Testis (tissue), 3 donors: ENCODE measurements around the gene PDZD7. TPM values are rescaled to one million over a fixed set of nuclear protein-coding genes. Genes with fewer than 3 reads are reported as not detected.

Source experiments
- DNase-seq: peaks from one replicate; pipeline ENCODE4 v3.0.0-alpha.2; 2019
- H3K27ac ChIP-seq, 2 donors: fragments of 200-600 bp; sonication (generic); one replicate each; pipeline ENCODE4 v1.5.1; 2019
- H3K27me3 ChIP-seq: fragments of 200-600 bp; sonication (generic); one replicate; pipeline ENCODE4 v1.5.1; 2019
- H3K36me3 ChIP-seq: fragments of 200-600 bp; sonication (generic); one replicate; pipeline ENCODE4 v1.5.1; 2017; ENCODE audit warnings: low read depth; ENCODE audit errors: missing control alignments
- H3K4me1 ChIP-seq: fragments of 200-600 bp; sonication (generic); one replicate; pipeline ENCODE4 v1.5.1; 2019
- H3K4me3 ChIP-seq, 2 donors: fragments of 200-600 bp; sonication (generic); one replicate each; pipeline ENCODE4 v1.5.1; 2017 to 2019
- H3K9me3 ChIP-seq: fragments of 200-600 bp; sonication (generic); one replicate; pipeline ENCODE4 v1.5.1; 2017
- CTCF ChIP-seq, 3 experiments: fragments of 450-650 bp in 2 of 3; fragments of 200-600 bp in 1 of 3; sonication (generic) in 1 of 3; IDR thresholded peaks; one replicate each; pipeline ENCODE4 v1.5.1; 2016 to 2019; ENCODE audit warnings: antibody characterized with exemption in 3 of 3, mild to moderate bottlenecking in 2 of 3, moderate library complexity in 1 of 3
- POLR2A ChIP-seq: fragments of 450-650 bp; IDR thresholded peaks from one replicate; pipeline ENCODE4 v1.6.1; 2017; ENCODE audit warnings: antibody characterized with exemption, mild to moderate bottlenecking, moderate library complexity
- WGBS, 2 donors: methylation state at CpG; one replicate each; pipeline ENCODE4 v1.1.5; 2018; 5-methylcytosine and 5-hydroxymethylcytosine counted together
- intact Hi-C: fragments of 100-400 bp; cut with DNase I; formaldehyde crosslinking; loops from one replicate; pipeline ENCODE4 v1.15.1; 2023; ENCODE audit warnings: low total_unique reads
- polyA plus RNA-seq: library from polyadenylated mRNA; stranded (reverse); fragments of 350-450 nt; fragmentation: Illumina TruSeq; extraction: RNeasy Lipid Tissue Mini Kit (QIAGEN cat#74804); gene quantifications from one replicate; pipeline ENCODE4 v1.2.3, GENCODE V29; 2014; ENCODE audit warnings: low read depth, low replicate concordance; ENCODE audit not compliant: insufficient read depth
- total RNA-seq, 2 donors: library from RNA; depleted of rRNA; stranded (reverse); fragments of >200 nt; gene quantifications; one replicate each; pipeline ENCODE4 v1.2.3, GENCODE V29; 2016

The PDZD7 gene
- total and polyA plus RNA-seq, 3 donors from 2014 or later, result 1.6 to 3.5 (median 2.2) TPM

- Histone ChIP-seq H3K4me3 (no peak overlapping the region), H3K27me3 (no peaks in the 10 kb centered on the region), H3K4me1 (peaks cover 15% of the 10 kb centered on the region), H3K36me3 (no peaks in the 10 kb centered on the region), H3K9me3 (no peaks in the 10 kb centered on the region), H3K27ac (no peak overlapping the region)
- 79 to 92% methylated on average over 4 to 24 of the region's 24 CpGs for WGBS, 2 donors
- TF ChIP-seq POLR2A (no peak), CTCF (IDR thresholded peaks at IDR 0.05) (no peak)
- DNase-seq, result no peak
- intact Hi-C loops, result no loop called here
Observed at GRCh38 chr10:100982916-100983830, 47.8 kb downstream of the PDZD7 start.

GRCh38 chr10:100981178-100981772 is 49.7 kb downstream of the PDZD7 start:
- WGBS, 2 donors, result 79 to 91% methylated on average over 5 of the region's 5 CpGs
- intact Hi-C loops, result no loop called here
- Histone ChIP-seq H3K4me1 (peaks cover 4% of the 10 kb centered on the region), H3K27me3 (no peaks in the 10 kb centered on the region), H3K9me3 (no peaks in the 10 kb centered on the region), H3K27ac (no peak overlapping the region), H3K36me3 (no peaks in the 10 kb centered on the region), H3K4me3 (no peak overlapping the region)
- DNase-seq, result no peak
- no peak for TF ChIP-seq POLR2A
- TF ChIP-seq CTCF (IDR thresholded peaks at IDR 0.05), result no peak

GRCh38 chr10:100980711-100981110 is 50.2 kb downstream of the PDZD7 start:
- no peaks in the 10 kb centered on the region for H3K36me3 ChIP-seq
- WGBS, 2 donors, result 84 to 93% methylated on average over 4 to 7 of the region's 7 CpGs
- no peak overlapping the region for H3K4me3 ChIP-seq
- TF ChIP-seq CTCF (IDR thresholded peaks at IDR 0.05) (no peak), POLR2A (no peak)
- H3K9me3 ChIP-seq, result no peaks in the 10 kb centered on the region
- no peak for DNase-seq
- H3K27me3 ChIP-seq, result no peaks in the 10 kb centered on the region
- intact Hi-C loops, result no loop called here
- no peaks in the 10 kb centered on the region for H3K4me1 ChIP-seq
- no peak overlapping the region for H3K27ac ChIP-seq

- Histone ChIP-seq H3K4me1 (no peaks in the 10 kb centered on the region), H3K27ac (no peak overlapping the region), H3K4me3 (no peak overlapping the region), H3K36me3 (no peaks in the 10 kb centered on the region), H3K27me3 (no peaks in the 10 kb centered on the region), H3K9me3 (no peaks in the 10 kb centered on the region)
- no peak for TF ChIP-seq POLR2A
- TF ChIP-seq CTCF (IDR thresholded peaks at IDR 0.05), result no peak
- intact Hi-C loops, result no loop called here
- 82 to 96% methylated on average over 2 of the region's 2 CpGs for WGBS, 2 donors
- no peak for DNase-seq
Observed at GRCh38 chr10:100980311-100980710, 50.6 kb downstream of the PDZD7 start.
